Stimulated activated CD4-positive, alpha-beta T cell treated with anti-CD3 and anti-CD28 coated beads, Interleukin-4, amount 100 ng/mL, for 24 hours (primary cell): ENCODE measurements around the gene VPS54.
"Not testable (repeated sequence)": the region's sequence is repeated elsewhere in the genome, so short reads cannot be mapped to it uniquely, and the experiment has no call there.

Experiments used
- DNase-seq: peaks from one replicate; pipeline ENCODE4 v3.0.0-alpha.2; 2020

VPS54 gene

GRCh38 chr2:63991173-63991999 is 27.8 kb downstream of the VPS54 start:
- DNase-seq = not testable (repeated sequence)

GRCh38 chr2:63990072-63990471 is 29.2 kb downstream of the VPS54 start:
- no peak for DNase-seq

DNA sequence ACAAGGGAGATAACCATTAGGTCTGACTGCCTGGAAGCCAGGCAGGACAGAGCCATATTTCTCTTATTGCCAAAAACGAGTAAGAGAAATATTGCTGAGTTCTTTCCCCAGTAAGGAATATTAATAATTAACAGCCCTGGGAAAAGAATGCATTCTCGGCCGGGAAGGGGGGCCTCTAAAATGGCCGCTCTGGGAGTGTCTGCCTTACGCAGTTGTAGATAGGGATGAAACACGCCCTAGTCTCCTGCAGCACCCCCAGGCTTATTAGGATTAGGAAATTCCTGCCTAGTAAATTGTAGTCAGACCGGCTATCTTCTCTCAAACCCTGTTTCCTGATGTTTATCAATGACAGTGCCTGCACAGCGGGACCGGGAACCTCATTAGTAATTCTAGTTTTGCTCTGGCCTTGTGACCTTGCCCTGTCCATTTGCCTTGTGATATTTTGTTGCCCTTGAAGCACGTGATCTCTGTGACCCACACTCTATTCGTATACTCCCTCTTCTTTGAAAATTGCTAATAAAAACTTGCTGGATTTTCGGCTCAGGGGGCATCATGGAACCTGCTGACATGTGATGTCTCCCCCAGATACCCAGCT is 30.3 kb downstream of the VPS54 start:
- DNase-seq = not testable (repeated sequence)

DNA sequence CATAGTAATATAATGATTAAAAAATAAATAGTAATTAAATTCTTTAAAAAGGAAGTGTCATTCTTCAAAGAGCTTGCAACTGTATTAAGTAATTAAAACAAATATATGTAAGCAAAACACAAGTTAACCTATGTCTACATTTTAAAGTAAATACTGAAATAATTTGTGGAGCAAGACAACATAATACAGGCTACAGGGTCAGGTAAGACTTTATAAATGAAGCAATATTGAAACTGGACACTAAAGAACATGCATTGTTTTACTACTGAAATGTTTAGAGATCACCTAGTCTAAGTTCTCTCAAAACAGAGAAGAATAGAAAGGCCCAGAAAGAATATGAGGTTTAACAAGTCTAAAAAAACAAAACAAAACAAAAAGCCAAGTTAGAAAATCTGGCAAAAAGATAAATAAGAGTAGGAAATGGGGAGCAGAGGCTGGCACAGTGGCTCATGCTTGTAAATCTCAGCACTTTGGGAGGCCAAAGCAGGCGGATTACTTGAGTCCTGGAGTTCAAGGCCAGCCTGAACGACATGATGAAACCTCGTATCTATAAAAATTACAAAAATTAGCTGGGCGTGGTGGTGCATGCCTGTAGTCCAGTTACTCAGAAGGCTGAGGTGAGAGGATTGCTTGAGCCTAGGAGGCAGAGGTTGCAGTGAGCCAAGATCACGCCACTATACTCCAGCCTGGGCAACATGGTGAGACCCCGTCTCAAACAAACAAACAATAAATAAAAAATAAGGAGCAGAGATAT is 34.4 kb downstream of the VPS54 start:
- no peak for DNase-seq

DNA sequence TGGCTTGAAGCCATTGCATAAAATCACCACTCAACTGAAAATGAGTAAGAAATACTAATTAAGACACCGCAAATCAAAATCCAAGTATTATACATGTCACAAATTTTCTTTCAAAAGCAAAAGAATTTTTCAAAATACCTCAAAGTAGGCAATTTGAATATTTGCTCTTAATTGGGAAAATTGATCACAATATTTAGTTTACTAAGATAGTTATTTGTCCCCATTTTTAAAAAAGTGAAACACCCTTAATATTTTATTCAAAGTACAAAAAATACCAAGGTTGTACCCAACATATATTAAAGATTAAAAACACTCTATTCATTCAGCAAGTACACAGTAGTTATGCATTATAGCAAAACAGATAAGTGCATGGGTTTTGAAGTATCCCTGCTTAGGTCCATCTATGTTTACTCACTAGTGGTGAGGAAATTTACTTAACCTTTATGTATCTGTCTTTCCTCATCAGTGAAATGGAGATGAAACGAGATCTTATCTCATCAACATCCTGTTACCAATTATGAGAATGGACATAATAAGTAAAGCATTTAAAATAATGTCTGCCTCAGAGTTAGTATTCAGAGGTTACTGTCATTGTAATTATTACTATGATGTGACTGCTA is 35.1 kb downstream of the VPS54 start:
- DNase-seq = no peak

DNA sequence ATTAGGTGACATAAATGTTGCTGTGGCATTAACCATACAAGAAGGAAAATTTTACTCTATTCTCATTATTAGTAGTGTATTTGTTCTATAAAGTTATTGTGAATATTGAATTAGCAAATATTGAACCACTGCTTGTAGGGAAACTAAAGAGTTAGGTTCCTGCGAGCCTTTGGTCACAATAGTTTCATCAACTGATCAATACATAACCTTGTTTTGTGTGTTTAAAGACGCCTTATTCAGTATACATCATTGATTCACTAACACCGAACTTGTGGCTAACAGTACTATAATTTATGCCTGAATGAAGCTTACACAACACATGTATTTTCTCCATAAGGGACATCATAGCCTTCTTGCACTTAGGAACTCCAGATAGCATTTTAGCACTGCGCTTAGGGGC is 36.9 kb downstream of the VPS54 start:
- no peak for DNase-seq

DNA sequence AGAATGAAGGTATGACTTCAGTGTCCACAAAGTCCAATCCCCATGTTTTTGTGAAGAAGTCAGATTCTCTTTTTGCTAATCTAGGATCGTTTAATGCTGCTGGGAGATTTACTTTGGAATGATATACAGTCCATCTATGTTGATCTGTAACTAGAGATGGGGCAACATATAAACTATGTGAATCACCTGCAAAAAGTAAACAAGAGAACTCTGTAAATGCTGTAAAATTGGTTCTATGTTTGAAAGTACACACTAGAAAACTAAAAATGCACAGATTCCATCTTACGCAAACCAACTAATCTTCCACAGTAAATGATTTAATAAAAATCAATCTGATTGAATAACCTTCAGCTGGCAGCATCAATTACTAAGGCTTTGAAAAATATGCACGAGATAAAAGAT is 37.5 kb downstream of the VPS54 start:
- DNase-seq = no peak

- no peak for DNase-seq
Observed at GRCh38 chr2:63980794-63981193, 38.4 kb downstream of the VPS54 start.

GRCh38 chr2:63977904-63978303 is 41.3 kb downstream of the VPS54 start:
- DNase-seq = peak; percentile 41

GRCh38 chr2:63976125-63976510 is 43.1 kb downstream of the VPS54 start:
- DNase-seq = no peak

DNA sequence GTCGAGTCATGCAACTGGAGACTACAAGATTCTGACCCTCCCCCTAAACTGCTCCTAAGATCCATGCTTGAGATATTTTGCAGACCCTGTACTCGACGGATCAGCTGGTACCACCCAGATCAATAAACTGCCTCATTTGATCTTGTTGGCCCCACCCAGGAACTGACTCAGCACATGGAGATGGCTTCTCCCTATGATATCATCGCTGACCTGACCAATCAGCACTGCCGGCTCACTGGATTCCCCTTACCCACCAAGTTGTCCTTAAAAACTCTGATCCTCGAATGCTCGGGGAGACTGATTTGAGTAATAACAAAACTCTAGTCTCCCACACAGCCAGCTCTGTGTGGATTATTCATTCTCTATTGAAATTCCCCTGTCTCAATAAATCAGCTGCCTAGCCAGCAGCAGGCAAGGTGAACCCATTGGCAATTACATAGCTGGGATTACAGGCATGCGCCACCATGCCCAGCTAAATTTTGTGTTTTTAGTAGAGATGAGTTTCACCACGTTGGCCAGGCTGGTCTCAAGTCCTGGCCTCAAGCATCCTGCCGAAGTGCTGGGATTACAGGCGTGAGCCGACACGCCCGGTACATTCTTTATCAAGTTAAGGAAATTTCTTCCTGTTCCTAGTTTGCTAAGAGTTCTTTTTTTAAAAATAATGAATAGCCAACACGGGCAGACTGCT is 43.6 kb downstream of the VPS54 start:
- peak; percentile 18 for DNase-seq

DNA sequence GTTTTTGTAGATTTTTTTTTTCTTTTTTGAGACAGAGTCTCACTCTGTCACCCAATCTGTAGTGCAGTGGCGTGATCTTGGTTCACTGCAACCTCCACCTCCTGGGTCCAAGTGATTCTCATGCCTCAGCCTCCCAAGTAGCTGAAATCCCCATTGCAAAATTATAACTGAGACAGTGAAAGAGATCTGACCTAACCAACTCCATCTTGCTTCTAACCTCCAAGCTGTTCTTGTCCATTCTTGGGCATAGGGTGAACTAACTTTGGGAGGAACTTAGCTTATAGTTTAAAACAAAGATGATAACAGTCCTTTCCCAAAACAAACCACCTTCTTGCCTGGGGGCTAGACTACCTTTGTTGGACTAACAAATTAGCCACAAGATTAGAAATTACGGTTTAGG is 44.2 kb downstream of the VPS54 start:
- DNase-seq = not testable (repeated sequence)

DNA sequence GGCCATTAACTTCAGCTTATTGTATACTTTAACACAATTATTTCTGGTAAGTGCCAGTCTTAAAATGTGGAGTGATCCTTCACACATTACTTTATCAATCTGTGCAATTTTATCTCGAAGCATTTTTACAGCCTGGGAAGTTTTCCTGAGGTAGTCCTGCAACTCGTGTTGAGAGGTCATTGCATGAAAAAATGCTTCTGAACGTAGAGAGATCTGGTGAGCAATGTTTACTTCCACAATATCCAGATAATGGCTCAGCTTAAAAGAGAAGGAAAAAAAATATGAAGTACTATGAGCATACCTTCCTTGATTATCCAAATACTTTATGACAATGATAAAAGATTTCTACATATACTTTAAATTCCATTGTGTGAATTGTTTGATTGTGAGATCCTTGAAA is 57.0 kb downstream of the VPS54 start:
- DNase-seq = no peak

- DNase-seq = no peak
Observed at GRCh38 chr2:63950414-63950813, 68.8 kb downstream of the VPS54 start.

DNA sequence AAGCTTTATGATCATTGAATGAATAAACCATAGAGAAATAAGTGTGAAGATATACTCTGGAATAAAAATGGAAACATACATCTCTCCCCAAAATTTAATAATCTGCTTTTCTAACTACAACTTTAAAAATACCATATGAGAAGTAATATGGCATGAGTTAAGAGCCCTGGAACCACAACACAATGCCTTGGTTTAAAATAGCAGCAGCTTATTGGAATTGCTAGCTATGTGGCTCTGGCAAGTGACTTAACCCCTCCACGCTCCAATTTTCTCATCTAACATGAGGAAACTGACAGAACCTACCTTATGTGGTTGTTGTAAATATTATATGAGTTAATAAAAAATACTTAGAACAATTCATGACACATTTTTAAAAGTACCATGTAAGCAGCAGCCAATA is 76.4 kb downstream of the VPS54 start:
- no peak for DNase-seq

DNA sequence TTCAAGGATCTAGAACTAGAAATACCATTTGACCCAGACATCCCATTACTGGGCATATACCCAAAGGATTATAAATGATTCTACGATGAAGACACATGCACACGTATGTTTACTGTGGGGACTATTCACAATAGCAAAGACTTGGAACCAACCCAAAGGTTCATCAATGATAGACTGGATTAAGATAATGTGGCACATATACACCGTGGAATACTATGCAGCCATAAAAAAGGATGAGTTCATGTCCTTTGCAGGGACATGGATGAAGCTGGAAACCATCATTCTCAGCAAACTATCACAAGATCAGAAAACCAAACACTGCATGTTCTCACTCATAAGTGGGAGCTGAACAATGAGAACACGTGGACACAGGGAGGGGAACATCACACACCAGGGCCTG is 87.1 kb downstream of the VPS54 start:
- not testable (repeated sequence) for DNase-seq

DNA sequence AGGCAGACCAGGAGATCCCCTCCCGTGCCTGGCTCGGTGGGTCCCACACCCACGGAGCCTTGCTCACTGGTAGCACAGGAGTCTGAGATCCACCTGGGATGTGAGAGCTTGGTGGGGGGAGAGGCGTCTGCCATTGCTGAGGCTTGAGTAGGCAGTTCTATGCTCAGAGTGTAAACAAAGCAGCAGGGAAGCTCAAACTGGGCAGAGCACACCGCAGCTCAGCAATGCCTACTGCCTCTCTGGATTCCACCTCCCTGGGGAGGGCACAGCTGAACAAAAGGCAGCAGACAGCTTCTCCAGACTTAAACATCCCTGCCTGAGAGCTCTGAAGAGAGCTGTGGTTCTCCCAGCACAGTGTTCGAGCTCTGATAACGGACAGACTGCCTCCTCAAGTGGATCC is 92.4 kb downstream of the VPS54 start:
- no peak for DNase-seq

GRCh38 chr2:63914311-63914710 is 104.9 kb downstream of the VPS54 start:
- DNase-seq = no peak

DNA sequence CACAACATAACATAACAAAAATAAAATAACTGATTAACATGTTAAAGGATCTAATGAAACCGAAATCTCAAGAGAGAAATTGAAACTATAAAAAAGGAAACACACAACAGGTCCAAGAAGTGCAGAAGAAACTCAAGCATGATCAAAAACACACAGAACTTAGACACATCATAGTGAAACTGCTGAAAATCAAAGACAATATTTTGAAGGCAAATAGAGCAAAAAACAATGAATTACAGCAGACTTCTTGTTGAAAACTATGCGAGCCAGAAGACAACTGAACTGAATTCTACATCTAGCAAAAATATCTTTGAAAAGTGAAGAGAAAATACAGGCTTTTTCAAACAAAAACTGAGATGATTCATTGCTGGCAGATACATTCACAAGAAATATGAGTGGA is 116.2 kb downstream of the VPS54 start:
- no peak for DNase-seq

GRCh38 chr2:63902149-63902548 is 117.1 kb downstream of the VPS54 start:
- DNase-seq = no peak

DNA sequence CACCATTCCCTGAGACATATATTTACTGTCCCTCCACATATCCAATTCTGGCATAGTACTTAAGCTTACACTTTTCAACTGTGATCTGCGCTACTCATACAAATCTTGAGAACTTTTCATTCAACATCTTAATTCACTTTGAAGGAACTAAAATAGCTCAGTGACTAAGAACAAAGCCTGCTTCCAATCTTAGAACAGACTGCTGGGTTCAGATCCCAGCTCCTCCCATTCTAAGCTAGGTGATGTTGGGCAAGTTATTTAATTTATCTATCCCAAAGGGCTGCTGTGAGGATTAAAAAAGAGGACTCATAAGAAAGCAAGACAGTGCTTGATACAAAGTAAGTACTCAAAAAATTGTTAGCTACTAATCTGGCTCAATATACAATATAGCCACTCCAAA is 119.6 kb downstream of the VPS54 start:
- no peak for DNase-seq

DNA sequence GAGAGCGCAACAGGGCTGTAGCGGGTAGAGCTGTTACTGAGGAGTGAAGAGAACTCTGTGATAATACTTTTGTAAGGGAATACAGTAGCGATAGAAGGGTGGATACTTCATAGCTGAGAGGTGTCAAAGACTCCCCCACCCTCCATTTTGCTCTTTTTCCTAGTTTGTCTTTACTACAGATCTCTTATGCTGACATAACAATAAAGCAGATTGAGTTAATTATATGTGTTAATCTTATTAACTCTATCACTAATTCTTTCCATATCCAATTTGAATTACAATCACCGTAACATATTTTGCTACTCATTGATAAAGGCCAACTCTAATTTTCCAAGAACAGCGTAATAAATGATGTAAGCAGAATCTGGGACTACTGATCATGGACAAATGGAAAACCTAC is 120.4 kb downstream of the VPS54 start:
- DNase-seq = no peak

DNA sequence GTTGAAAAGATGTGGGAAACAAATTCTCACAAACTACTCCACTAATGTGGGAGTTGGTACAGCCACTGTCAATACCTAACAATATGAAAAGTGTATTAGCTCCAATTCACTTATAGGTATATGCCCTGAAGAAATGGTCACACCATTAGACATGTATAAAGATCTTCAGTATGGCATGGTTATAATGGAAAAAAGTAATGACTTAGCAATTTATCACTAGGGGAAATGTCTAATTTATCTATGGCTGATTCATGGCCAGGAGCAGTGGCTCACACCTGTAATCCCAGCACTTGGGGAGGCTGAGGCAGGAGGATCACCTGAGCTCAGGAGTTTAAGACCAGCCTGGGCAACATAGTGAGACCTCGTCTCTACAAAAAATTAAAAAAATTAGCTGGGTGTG is 125.1 kb downstream of the VPS54 start:
- DNase-seq = no peak
